Natural killer cell (primary cell): ENCODE results near the gene DAZAP1. TPM values are rescaled to one million over a fixed set of nuclear protein-coding genes. Genes with fewer than 3 reads are reported as not detected.

ENCODE experiments used
- ATAC-seq, 3 donors: fragments of 150-1000 bp in 2 of 3; fragments of 200-7000 bp in 1 of 3; cut with Tn5 transposase; 1 replicate in 1 of 3; 2 replicates in 2 of 3; pipeline ENCODE4 v1.10.0; 2021; ENCODE audit warnings: mild to moderate bottlenecking in 2 of 3, moderate library complexity in 2 of 3
- DNase-seq, 2 donors: peaks; one replicate each; pipeline versions ENCODE4 v3.0.0 to v3.0.0-alpha.2; 2013 to 2021; ENCODE audit warnings: mixed read lengths in 1 of 2
- H3K27ac ChIP-seq: one replicate; pipeline ENCODE4 v1.5.1; 2013; ENCODE audit warnings: mild to moderate bottlenecking, low read length
- H3K27me3 ChIP-seq: one replicate; pipeline ENCODE4 v1.6.1; 2013; ENCODE audit warnings: low read length; ENCODE audit not compliant: control insufficient read depth, insufficient read depth
- H3K36me3 ChIP-seq: one replicate; pipeline ENCODE4 v1.6.1; 2013; ENCODE audit warnings: low read length; ENCODE audit not compliant: control insufficient read depth, insufficient read depth
- H3K4me1 ChIP-seq: one replicate; pipeline ENCODE4 v1.6.1; 2013; ENCODE audit warnings: low read length; ENCODE audit not compliant: control insufficient read depth, insufficient read depth
- H3K4me3 ChIP-seq: one replicate; pipeline ENCODE4 v1.5.1; 2013; ENCODE audit warnings: low read length
- H3K9me3 ChIP-seq: one replicate; pipeline ENCODE4 v1.6.1; 2013; ENCODE audit warnings: low read length; ENCODE audit not compliant: control insufficient read depth, insufficient read depth
- H3K27ac Mint-ChIP-seq, 2 donors: one replicate each; pipeline ENCODE4 v1.8.0; 2022; ENCODE audit warnings: mild to moderate bottlenecking in 2 of 2, mixed read lengths in 2 of 2, moderate library complexity in 1 of 2
- H3K27me3 Mint-ChIP-seq, 2 donors: one replicate each; pipeline ENCODE4 v1.8.0; 2022; ENCODE audit warnings: low read depth in 2 of 2, mixed read lengths in 2 of 2
- H3K36me3 Mint-ChIP-seq: one replicate; pipeline ENCODE4 v1.8.0; 2022; ENCODE audit warnings: mixed read lengths
- H3K4me1 Mint-ChIP-seq, 2 donors: one replicate each; pipeline ENCODE4 v1.8.0; 2022; ENCODE audit warnings: mixed read lengths in 2 of 2
- H3K4me3 Mint-ChIP-seq: one replicate; pipeline ENCODE4 v1.8.0; 2022; ENCODE audit warnings: mild to moderate bottlenecking, moderate library complexity, mixed read lengths
- H3K9me3 Mint-ChIP-seq, 2 donors: one replicate each; pipeline ENCODE4 v1.8.0; 2022; ENCODE audit warnings: mixed read lengths in 2 of 2
- WGBS: methylation state at CpG from one replicate; pipeline ENCODE4 v1.1.7; 2013; ENCODE audit warnings: missing lambda C conversion rate; ENCODE audit not compliant: insufficient coverage; 5-methylcytosine and 5-hydroxymethylcytosine counted together
- intact Hi-C: fragments of 100-400 bp; cut with micrococcal nuclease; formaldehyde crosslinking; loops from one replicate; pipeline ENCODE4 v1.14.2; 2022
- total RNA-seq, 4 donors: library from RNA; stranded (reverse); fragments of 120-200 nt in 1 of 4; gene quantifications; one replicate each; pipeline versions ENCODE4 v1.2.3 to v1.2.4, GENCODE V29; 2013 to 2022
- TF ChIP-seq, protein P1 (sequence below): fragments of 200-600 bp; IDR thresholded peaks from one replicate; pipeline ENCODE4 v1.8.0; 2022; ENCODE audit warnings: antibody characterized with exemption

DAZAP1 gene
- total RNA-seq, 3 donors from 2014 or later (not counting 1 experiment from before 2014, with no cell fraction given), result 166 to 207 (median 170) TPM

DNA sequence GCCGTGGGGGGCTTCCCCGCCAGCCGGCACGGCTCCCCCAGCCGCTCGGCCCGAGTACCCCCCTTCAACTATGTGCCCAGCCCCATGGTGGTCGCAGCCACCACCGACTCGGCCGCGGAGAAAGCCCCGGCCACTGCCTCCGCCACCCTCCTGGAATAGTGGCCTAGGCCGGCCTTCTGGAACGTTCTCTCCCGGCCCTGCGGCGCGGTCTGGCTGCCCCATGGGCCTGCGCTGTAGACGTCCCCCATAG is 62.6 kb downstream of the DAZAP1 start:
- intact Hi-C loops, result no loop called here
- Histone ChIP-seq H3K27me3 (peaks cover 26% of the 10 kb centered on the region), H3K4me1 (peaks cover 63% of the 10 kb centered on the region), H3K9me3 (no peaks in the 10 kb centered on the region), H3K4me3 (peak overlapping the region; percentile 16), H3K27ac (no peak overlapping the region), H3K36me3 (no peaks in the 10 kb centered on the region)
- WGBS, result 9% methylated on average over 22 of the region's 22 CpGs
- peak overlapping the region; percentile 87 for H3K4me3 Mint-ChIP-seq
- peaks cover 0 to 18% of the 10 kb centered on the region in 2 donors for H3K4me1 Mint-ChIP-seq
- peaks cover 0 to 5% of the 10 kb centered on the region in 2 donors for H3K27me3 Mint-ChIP-seq
- H3K36me3 Mint-ChIP-seq, result no peaks in the 10 kb centered on the region
- TF ChIP-seq, protein P1, sequence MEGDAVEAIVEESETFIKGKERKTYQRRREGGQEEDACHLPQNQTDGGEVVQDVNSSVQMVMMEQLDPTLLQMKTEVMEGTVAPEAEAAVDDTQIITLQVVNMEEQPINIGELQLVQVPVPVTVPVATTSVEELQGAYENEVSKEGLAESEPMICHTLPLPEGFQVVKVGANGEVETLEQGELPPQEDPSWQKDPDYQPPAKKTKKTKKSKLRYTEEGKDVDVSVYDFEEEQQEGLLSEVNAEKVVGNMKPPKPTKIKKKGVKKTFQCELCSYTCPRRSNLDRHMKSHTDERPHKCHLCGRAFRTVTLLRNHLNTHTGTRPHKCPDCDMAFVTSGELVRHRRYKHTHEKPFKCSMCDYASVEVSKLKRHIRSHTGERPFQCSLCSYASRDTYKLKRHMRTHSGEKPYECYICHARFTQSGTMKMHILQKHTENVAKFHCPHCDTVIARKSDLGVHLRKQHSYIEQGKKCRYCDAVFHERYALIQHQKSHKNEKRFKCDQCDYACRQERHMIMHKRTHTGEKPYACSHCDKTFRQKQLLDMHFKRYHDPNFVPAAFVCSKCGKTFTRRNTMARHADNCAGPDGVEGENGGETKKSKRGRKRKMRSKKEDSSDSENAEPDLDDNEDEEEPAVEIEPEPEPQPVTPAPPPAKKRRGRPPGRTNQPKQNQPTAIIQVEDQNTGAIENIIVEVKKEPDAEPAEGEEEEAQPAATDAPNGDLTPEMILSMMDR, result no peak
- H3K27ac Mint-ChIP-seq, result peak overlapping the region in 1 of 2 donors; percentile 63
- no peaks in the 10 kb centered on the region for H3K9me3 Mint-ChIP-seq
- ATAC-seq, result no peak
- DNase-seq, result no peak

DNA sequence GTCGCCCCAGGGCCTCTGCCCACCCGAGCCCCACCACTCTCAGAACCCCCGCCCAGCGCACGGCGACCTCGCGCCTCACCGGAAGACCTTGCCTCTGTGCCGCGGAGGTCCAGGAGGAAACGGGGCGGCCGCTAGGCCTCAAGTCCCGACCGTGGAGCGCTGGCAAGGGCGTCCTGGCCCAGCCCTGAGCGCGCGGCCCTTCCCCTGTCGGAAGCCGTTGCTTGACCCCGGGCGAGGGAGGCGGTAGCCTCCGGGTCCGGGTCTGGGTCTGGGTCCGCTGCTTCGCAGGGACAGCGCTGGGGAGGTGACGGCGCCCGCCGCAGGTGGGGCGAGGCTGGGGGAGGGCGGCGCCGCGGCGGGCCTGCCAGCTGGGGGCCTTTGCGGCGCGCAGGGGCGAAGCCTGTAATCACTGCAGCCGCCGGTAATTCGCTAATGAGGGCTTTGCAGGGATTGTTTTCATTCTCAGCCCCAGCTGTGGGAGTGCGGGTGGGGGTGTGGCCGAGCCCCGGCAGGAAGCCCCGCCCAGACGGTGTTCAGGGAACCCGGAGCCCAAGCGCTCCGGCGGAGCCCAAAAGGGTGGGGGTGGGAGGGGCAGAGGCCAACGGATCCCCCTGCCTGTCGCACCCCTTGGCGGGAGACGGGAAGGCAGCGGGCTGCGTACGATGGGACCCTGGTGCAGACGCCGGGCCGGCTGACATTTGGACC is 63.1 kb downstream of the DAZAP1 start:
- intact Hi-C loops, result no loop called here
- Histone ChIP-seq H3K27me3 (peaks cover 25% of the 10 kb centered on the region), H3K27ac (no peak overlapping the region), H3K4me1 (peaks cover 61% of the 10 kb centered on the region), H3K4me3 (peak overlapping the region; percentile 16), H3K9me3 (no peaks in the 10 kb centered on the region), H3K36me3 (no peaks in the 10 kb centered on the region)
- Mint-ChIP-seq H3K9me3 (no peaks in the 10 kb centered on the region), H3K27ac (peak overlapping the region in 1 of 2 donors; percentile 63), H3K36me3 (no peaks in the 10 kb centered on the region), H3K4me3 (peak overlapping the region; percentile 87), H3K4me1 (peaks cover 0 to 18% of the 10 kb centered on the region in 2 donors), H3K27me3 (peaks cover 0 to 5% of the 10 kb centered on the region in 2 donors)
- peak; percentile 41 to 65 (median 45) for ATAC-seq
- DNase-seq, result peak in 1 of 2 donors; percentile 79
- TF ChIP-seq, protein P1, result no peak
- under 1% methylated on average over 67 of the region's 67 CpGs for WGBS

DNA sequence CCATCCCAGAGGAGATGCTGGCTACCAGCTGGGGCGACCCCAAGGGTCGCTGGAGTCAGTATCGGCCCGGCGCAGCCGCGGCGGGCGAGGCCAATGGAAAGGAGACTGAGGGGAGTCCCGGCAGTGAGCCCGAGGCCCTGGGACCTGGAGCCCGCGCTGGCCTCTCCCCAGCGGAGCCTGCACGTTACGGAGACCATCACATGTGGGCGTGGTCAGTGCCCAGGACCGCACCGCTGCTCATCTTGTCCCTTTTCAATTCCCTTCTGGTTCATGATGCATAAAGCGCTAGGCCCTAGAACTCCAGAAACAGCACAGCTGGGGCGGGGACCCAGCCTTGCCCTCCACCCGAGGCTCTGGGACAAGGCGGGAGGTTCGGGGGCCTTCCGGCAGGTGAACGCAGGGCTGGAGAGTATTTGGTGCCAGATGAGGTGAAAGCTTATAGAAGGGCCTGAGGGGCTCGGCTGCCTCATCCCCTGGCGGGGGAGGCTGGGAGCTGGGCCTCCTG is 63.7 kb downstream of the DAZAP1 start:
- H3K27me3 Mint-ChIP-seq, result peaks cover 0 to 5% of the 10 kb centered on the region in 2 donors
- H3K36me3 Mint-ChIP-seq, result no peaks in the 10 kb centered on the region
- intact Hi-C loops, result no loop called here
- no peaks in the 10 kb centered on the region for H3K36me3 ChIP-seq
- peak overlapping the region; percentile 2 for H3K4me3 ChIP-seq
- H3K4me1 ChIP-seq, result peaks cover 55% of the 10 kb centered on the region
- TF ChIP-seq, protein P1, result no peak
- H3K9me3 Mint-ChIP-seq, result no peaks in the 10 kb centered on the region
- H3K27me3 ChIP-seq, result peaks cover 25% of the 10 kb centered on the region
- DNase-seq, result peak in 1 of 2 donors; percentile 54
- peak in 1 of 3 donors; percentile 27 for ATAC-seq
- H3K27ac Mint-ChIP-seq, result no peak overlapping the region
- WGBS, result 8% methylated on average over 28 of the region's 28 CpGs
- H3K27ac ChIP-seq, result no peak overlapping the region
- H3K4me3 Mint-ChIP-seq, result peak overlapping the region; percentile 42
- no peaks in the 10 kb centered on the region for H3K9me3 ChIP-seq
- peaks cover 0 to 18% of the 10 kb centered on the region in 2 donors for H3K4me1 Mint-ChIP-seq
